Osteocyte (in vitro differentiated cells): Measurements from ENCODE around the gene NINL. TPM values are rescaled to one million over a fixed set of nuclear protein-coding genes. Genes with fewer than 3 reads are reported as not detected.

Source experiments
- DNase-seq: peaks from one replicate; pipeline ENCODE4 v3.0.0; 2021; ENCODE audit warnings: mixed read lengths; ENCODE audit not compliant: unreplicated experiment; ENCODE audit errors: extremely low spot score
- H3K27ac Mint-ChIP-seq: one replicate; pipeline ENCODE4 v1.8.0; 2021; ENCODE audit warnings: mild to moderate bottlenecking, mixed read lengths; ENCODE audit not compliant: unreplicated experiment
- H3K27me3 Mint-ChIP-seq: one replicate; pipeline ENCODE4 v1.8.0; 2021; ENCODE audit warnings: mixed read lengths; ENCODE audit not compliant: unreplicated experiment
- H3K36me3 Mint-ChIP-seq: one replicate; pipeline ENCODE4 v1.8.0; 2021; ENCODE audit warnings: mixed read lengths; ENCODE audit not compliant: unreplicated experiment
- H3K4me1 Mint-ChIP-seq: one replicate; pipeline ENCODE4 v1.8.0; 2021; ENCODE audit warnings: mixed read lengths; ENCODE audit not compliant: unreplicated experiment
- H3K4me3 Mint-ChIP-seq: one replicate; pipeline ENCODE4 v1.8.0; 2021; ENCODE audit warnings: mild to moderate bottlenecking, moderate library complexity, mixed read lengths; ENCODE audit not compliant: unreplicated experiment
- H3K9me3 Mint-ChIP-seq: one replicate; pipeline ENCODE4 v1.8.0; 2021; ENCODE audit warnings: mixed read lengths; ENCODE audit not compliant: unreplicated experiment
- total RNA-seq: library from RNA; stranded (reverse); gene quantifications from 2 replicates; pipeline ENCODE4 v1.2.1, GENCODE V29; 2021
- TF ChIP-seq, protein P1 (sequence below): fragments of 200-600 bp; sonication (generic); IDR thresholded peaks from 2 replicates; pipeline ENCODE4 v1.5.0; 2021; ENCODE audit warnings: antibody characterized with exemption, mild to moderate bottlenecking, moderate library complexity

Gene NINL
- total RNA-seq, 1 donor from 2014 or later, result 20.8 TPM

GRCh38 chr20:25496968-25497401, 88.3 kb downstream of the NINL start:
- no peak for DNase-seq
- Mint-ChIP-seq H3K9me3 (no peaks in the 10 kb centered on the region), H3K27me3 (no peaks in the 10 kb centered on the region), H3K27ac (no peak overlapping the region), H3K4me1 (no peaks in the 10 kb centered on the region), H3K4me3 (no peak overlapping the region), H3K36me3 (peaks cover 7% of the 10 kb centered on the region)
- TF ChIP-seq, protein P1, sequence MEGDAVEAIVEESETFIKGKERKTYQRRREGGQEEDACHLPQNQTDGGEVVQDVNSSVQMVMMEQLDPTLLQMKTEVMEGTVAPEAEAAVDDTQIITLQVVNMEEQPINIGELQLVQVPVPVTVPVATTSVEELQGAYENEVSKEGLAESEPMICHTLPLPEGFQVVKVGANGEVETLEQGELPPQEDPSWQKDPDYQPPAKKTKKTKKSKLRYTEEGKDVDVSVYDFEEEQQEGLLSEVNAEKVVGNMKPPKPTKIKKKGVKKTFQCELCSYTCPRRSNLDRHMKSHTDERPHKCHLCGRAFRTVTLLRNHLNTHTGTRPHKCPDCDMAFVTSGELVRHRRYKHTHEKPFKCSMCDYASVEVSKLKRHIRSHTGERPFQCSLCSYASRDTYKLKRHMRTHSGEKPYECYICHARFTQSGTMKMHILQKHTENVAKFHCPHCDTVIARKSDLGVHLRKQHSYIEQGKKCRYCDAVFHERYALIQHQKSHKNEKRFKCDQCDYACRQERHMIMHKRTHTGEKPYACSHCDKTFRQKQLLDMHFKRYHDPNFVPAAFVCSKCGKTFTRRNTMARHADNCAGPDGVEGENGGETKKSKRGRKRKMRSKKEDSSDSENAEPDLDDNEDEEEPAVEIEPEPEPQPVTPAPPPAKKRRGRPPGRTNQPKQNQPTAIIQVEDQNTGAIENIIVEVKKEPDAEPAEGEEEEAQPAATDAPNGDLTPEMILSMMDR, result no peak

- TF ChIP-seq, protein P1, result no peak
- Mint-ChIP-seq H3K4me3 (no peak overlapping the region), H3K4me1 (no peaks in the 10 kb centered on the region), H3K9me3 (no peaks in the 10 kb centered on the region), H3K36me3 (peaks cover 7% of the 10 kb centered on the region), H3K27ac (no peak overlapping the region), H3K27me3 (no peaks in the 10 kb centered on the region)
- no peak for DNase-seq
Observed at GRCh38 chr20:25496165-25496967, 89.0 kb downstream of the NINL start.

- no peaks in the 10 kb centered on the region for H3K9me3 Mint-ChIP-seq
- no peaks in the 10 kb centered on the region for H3K4me1 Mint-ChIP-seq
- DNase-seq, result no peak
- no peak overlapping the region for H3K4me3 Mint-ChIP-seq
- H3K27ac Mint-ChIP-seq, result no peak overlapping the region
- no peaks in the 10 kb centered on the region for H3K27me3 Mint-ChIP-seq
- H3K36me3 Mint-ChIP-seq, result peaks cover 9% of the 10 kb centered on the region
- TF ChIP-seq, protein P1, result no peak
Observed at GRCh38 chr20:25495189-25495824, 90.0 kb downstream of the NINL start.

DNA sequence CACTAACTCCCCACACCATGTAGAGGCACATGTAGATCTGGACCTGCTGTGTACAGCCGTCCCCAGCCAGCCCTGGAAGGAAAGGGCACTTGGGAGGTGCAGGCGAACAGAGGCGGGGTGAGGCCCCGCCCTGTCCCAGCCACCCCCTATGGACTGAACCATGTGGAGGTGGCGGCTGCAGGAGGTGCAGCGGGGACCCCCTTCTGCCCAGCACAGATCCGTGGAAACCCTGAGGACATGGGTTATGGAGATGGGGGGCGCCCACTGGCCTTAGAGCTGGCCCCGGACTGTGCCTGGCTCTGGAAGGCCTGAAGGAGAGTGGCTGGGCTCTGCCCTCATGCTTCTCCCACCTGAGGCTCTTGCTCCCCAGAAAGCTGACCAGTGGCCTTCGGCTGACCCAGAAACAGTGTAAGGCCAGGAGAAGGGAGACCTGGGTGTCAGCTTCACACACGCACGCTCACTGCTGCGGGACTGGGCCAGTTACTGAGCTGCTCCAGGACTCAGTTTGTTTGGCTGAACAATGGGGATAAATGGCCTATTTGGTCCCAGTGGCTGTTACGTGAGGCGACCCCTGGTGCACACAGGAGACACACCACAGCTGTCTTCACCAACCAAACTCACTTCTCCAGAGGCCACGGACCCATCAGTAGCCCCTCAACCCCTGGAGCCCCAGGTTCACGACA, 90.7 kb downstream of the NINL start:
- H3K9me3 Mint-ChIP-seq, result no peaks in the 10 kb centered on the region
- no peaks in the 10 kb centered on the region for H3K4me1 Mint-ChIP-seq
- no peak for DNase-seq
- TF ChIP-seq, protein P1, result no peak
- H3K27me3 Mint-ChIP-seq, result no peaks in the 10 kb centered on the region
- H3K27ac Mint-ChIP-seq, result no peak overlapping the region
- no peak overlapping the region for H3K4me3 Mint-ChIP-seq
- H3K36me3 Mint-ChIP-seq, result peaks cover 8% of the 10 kb centered on the region
